WTC11 (cell line): Measurements from ENCODE around the gene LMOD1. TPM values are rescaled to one million over a fixed set of nuclear protein-coding genes. Genes with fewer than 3 reads are reported as not detected.

Experiments used
- ATAC-seq: fragments of 200-7000 bp; cut with Tn5 transposase; 2 replicates; pipeline ENCODE4 v1.10.0; 2021; ENCODE audit warnings: mild to moderate bottlenecking, moderate library complexity
- CTCF ChIA-PET: fragments of 300-600 bp; sonication (Branson Sonifier 250); formaldehyde crosslinking; loops from one replicate; lab custom pipeline; 2021; ENCODE audit warnings: antibody characterized with exemption; lab: Charles Lee
- POLR2A ChIA-PET: fragments of 350-600 bp; sonication (Branson Sonifier 250); formaldehyde crosslinking; loops from one replicate; lab custom pipeline; 2021; ENCODE audit warnings: antibody characterized with exemption; lab: Charles Lee
- DNase-seq: peaks from one replicate; pipeline ENCODE4 v3.0.0; 2021; ENCODE audit warnings: low spot score
- H3K27ac Mint-ChIP-seq: 2 replicates; pipeline ENCODE4 v1.8.0; 2021; ENCODE audit warnings: mixed read lengths
- H3K27me3 Mint-ChIP-seq: 2 replicates; pipeline ENCODE4 v1.8.0; 2021; ENCODE audit warnings: low read depth, mild to moderate bottlenecking, moderate library complexity, mixed read lengths
- H3K36me3 Mint-ChIP-seq: 2 replicates; pipeline ENCODE4 v1.8.0; 2021; ENCODE audit warnings: mixed read lengths
- H3K4me1 Mint-ChIP-seq: 2 replicates; pipeline ENCODE4 v1.8.0; 2022; ENCODE audit warnings: mixed read lengths
- H3K4me3 Mint-ChIP-seq: 2 replicates; pipeline ENCODE4 v1.8.0; 2021; ENCODE audit warnings: mild to moderate bottlenecking, moderate library complexity, mixed read lengths
- H3K9me3 Mint-ChIP-seq: 2 replicates; pipeline ENCODE4 v1.8.0; 2021; ENCODE audit warnings: mixed read lengths
- ATF1 ChIP-seq: sonication (generic); formaldehyde crosslinking; IDR thresholded peaks from 2 replicates; pipeline ENCODE4 v1.8.1; 2023; ENCODE audit warnings: mild to moderate bottlenecking, moderate library complexity, missing genetic modification reagents
- CREM ChIP-seq: sonication (generic); formaldehyde crosslinking; IDR thresholded peaks from 2 replicates; pipeline ENCODE4 v1.8.1; 2022; ENCODE audit warnings: mild to moderate bottlenecking, missing genetic modification reagents, moderate library complexity
- GRHL2 ChIP-seq: fragments of 250-450 bp; sonication (Bioruptor Pico); IDR thresholded peaks from 2 replicates; pipeline ENCODE4 v1.8.0; 2022; ENCODE audit warnings: mild to moderate bottlenecking, moderate library complexity; ENCODE audit not compliant: insufficient replicate concordance, severe bottlenecking
- IRF2 ChIP-seq: sonication (generic); formaldehyde crosslinking; IDR thresholded peaks from 2 replicates; pipeline ENCODE4 v1.8.0; 2022; ENCODE audit warnings: low read depth, missing genetic modification reagents, borderline replicate concordance
- NFYB ChIP-seq: sonication (generic); formaldehyde crosslinking; conservative IDR thresholded peaks from 2 replicates; pipeline ENCODE4 v1.8.0; 2022; ENCODE audit warnings: low read depth, missing genetic modification reagents
- NR3C1 ChIP-seq: sonication (generic); formaldehyde crosslinking; conservative IDR thresholded peaks from 2 replicates; pipeline ENCODE4 v1.8.1; 2023; ENCODE audit warnings: low read depth, mild to moderate bottlenecking, missing genetic modification reagents
- OVOL2 ChIP-seq: fragments of 250-450 bp; sonication (Bioruptor Pico); IDR thresholded peaks from 2 replicates; pipeline ENCODE4 v1.9.0; 2021; ENCODE audit warnings: mild to moderate bottlenecking, borderline replicate concordance
- RELA ChIP-seq: sonication (generic); formaldehyde crosslinking; IDR thresholded peaks from 2 replicates; pipeline ENCODE4 v1.8.1; 2022; ENCODE audit warnings: missing genetic modification reagents, mild to moderate bottlenecking, borderline replicate concordance
- RORB ChIP-seq: fragments of 250-450 bp; sonication (Bioruptor Pico); IDR thresholded peaks from 2 replicates; pipeline ENCODE4 v1.9.0; 2021; ENCODE audit warnings: mild to moderate bottlenecking
- ZNF416 ChIP-seq: fragments of 250-450 bp; sonication (Bioruptor Pico); IDR thresholded peaks from 2 replicates; pipeline ENCODE4 v1.9.0; 2021; ENCODE audit warnings: mild to moderate bottlenecking, inconsistent platforms
- total RNA-seq: library from RNA; stranded (reverse); gene quantifications from 3 replicates; pipeline ENCODE4 v1.2.3, GENCODE V29; 2021
- TF ChIP-seq, protein P1 (sequence below): sonication (generic); formaldehyde crosslinking; IDR thresholded peaks from 2 replicates; pipeline ENCODE4 v1.8.0; 2023; ENCODE audit warnings: mild to moderate bottlenecking, missing genetic modification reagents
- TF ChIP-seq, protein P2 (sequence below): sonication (generic); formaldehyde crosslinking; IDR thresholded peaks from 2 replicates; pipeline ENCODE4 v1.8.1; 2022; ENCODE audit warnings: mild to moderate bottlenecking, moderate library complexity, missing genetic modification reagents
- TF ChIP-seq, protein P3 (sequence below): fragments of 250-450 bp; sonication (Bioruptor Pico); IDR thresholded peaks from 2 replicates; pipeline ENCODE4 v2.1.2; 2022; ENCODE audit warnings: mild to moderate bottlenecking, moderate library complexity
- TF ChIP-seq, protein P4 (sequence below): sonication (generic); formaldehyde crosslinking; IDR thresholded peaks from 2 replicates; pipeline ENCODE4 v1.8.1; 2023; ENCODE audit warnings: mild to moderate bottlenecking, missing genetic modification reagents, moderate library complexity
- TF ChIP-seq, protein P5 (sequence below): sonication (generic); formaldehyde crosslinking; IDR thresholded peaks from 2 replicates; pipeline ENCODE4 v1.8.1; 2022; ENCODE audit warnings: missing genetic modification reagents, borderline replicate concordance
- TF ChIP-seq, protein P6 (sequence below): sonication (generic); formaldehyde crosslinking; IDR thresholded peaks from 2 replicates; pipeline ENCODE4 v1.8.1; 2022; ENCODE audit warnings: mild to moderate bottlenecking, missing genetic modification reagents, moderate library complexity, borderline replicate concordance

The LMOD1 gene
- total RNA-seq, 1 experiment from 2014 or later = 1.5 TPM

DNA sequence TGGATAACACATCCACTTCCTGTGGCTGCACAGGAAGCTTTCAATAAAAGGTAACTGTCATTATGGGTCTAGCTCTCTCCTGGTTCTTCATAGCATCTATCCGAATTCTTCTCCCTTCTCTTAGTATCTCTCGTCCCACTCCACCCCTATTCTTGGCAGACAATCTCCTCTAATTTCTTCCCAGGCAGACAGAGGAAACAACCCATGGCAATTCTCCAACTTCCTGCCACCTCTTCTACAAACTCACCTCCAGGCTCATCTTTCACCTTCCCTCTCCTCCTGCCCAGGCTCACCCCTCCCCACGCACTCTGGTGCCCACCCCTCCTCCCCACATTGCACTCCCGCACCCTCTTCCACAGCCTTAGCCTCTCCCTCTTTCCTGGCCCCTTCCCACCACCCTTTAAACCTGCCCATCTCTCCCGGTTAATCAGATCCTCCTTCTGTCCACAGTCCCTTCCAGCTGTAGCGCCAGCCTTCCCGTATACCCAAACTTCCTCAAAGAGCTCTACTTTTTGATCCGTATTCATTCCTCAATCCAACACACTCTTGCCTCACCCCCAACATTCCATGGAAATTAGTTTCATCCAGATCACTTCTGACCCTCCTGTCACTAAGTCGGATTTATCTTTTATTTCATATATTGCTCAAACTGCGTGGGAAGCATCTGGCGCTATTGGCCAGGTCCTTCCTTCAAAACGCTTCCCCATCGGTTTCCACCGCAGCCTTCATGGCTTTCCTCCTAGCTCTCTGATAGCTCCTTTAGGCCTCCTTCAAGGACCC is 31.7 kb downstream of the LMOD1 start (continued):
- TF ChIP-seq, protein P1, sequence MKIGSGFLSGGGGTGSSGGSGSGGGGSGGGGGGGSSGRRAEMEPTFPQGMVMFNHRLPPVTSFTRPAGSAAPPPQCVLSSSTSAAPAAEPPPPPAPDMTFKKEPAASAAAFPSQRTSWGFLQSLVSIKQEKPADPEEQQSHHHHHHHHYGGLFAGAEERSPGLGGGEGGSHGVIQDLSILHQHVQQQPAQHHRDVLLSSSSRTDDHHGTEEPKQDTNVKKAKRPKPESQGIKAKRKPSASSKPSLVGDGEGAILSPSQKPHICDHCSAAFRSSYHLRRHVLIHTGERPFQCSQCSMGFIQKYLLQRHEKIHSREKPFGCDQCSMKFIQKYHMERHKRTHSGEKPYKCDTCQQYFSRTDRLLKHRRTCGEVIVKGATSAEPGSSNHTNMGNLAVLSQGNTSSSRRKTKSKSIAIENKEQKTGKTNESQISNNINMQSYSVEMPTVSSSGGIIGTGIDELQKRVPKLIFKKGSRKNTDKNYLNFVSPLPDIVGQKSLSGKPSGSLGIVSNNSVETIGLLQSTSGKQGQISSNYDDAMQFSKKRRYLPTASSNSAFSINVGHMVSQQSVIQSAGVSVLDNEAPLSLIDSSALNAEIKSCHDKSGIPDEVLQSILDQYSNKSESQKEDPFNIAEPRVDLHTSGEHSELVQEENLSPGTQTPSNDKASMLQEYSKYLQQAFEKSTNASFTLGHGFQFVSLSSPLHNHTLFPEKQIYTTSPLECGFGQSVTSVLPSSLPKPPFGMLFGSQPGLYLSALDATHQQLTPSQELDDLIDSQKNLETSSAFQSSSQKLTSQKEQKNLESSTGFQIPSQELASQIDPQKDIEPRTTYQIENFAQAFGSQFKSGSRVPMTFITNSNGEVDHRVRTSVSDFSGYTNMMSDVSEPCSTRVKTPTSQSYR (CRISPR knock-in tag) = no peak
- no peak for TF ChIP-seq ATF1 (CRISPR knock-in tag)
- no peak for TF ChIP-seq RELA (CRISPR knock-in tag)
- TF ChIP-seq, protein P2, sequence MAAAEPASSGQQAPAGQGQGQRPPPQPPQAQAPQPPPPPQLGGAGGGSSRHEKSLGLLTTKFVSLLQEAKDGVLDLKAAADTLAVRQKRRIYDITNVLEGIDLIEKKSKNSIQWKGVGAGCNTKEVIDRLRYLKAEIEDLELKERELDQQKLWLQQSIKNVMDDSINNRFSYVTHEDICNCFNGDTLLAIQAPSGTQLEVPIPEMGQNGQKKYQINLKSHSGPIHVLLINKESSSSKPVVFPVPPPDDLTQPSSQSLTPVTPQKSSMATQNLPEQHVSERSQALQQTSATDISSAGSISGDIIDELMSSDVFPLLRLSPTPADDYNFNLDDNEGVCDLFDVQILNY (CRISPR knock-in tag) = no peak
- TF ChIP-seq, protein P3, sequence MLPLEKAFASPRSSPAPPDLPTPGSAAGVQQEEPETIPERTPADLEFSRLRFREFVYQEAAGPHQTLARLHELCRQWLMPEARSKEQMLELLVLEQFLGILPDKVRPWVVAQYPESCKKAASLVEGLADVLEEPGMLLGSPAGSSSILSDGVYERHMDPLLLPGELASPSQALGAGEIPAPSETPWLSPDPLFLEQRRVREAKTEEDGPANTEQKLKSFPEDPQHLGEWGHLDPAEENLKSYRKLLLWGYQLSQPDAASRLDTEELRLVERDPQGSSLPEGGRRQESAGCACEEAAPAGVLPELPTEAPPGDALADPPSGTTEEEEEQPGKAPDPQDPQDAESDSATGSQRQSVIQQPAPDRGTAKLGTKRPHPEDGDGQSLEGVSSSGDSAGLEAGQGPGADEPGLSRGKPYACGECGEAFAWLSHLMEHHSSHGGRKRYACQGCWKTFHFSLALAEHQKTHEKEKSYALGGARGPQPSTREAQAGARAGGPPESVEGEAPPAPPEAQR = no peak

DNA sequence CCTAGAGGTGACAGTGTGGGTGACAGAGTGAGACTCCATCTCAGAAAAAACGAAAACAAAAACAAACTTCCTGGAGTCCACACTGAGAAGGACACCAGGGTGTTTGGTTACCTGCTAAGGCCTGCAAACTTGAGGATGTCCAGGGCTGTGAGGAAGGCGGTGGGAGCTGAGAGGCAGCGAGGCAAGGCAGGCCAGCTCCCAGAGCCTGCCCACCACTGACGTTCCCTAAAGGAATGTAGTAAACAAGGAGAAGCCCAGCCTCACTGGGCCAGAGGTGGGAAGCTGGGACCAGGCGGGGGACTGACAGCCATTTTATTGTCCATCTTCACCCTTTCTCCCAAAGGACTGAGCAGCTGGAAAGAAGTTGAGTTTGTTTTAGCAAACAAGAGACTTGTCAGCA is 33.5 kb downstream of the LMOD1 start:
- Mint-ChIP-seq H3K27me3 (no peaks in the 10 kb centered on the region), H3K27ac (no peak overlapping the region)
- POLR2A ChIA-PET = no interaction called here
- DNase-seq = no peak
- TF ChIP-seq OVOL2 (no peak), GRHL2 (no peak), CREM (CRISPR knock-in tag) (no peak), ATF1 (CRISPR knock-in tag) (no peak), NFYB (CRISPR knock-in tag) (no peak), RORB (CRISPR knock-in tag) (no peak), IRF2 (CRISPR knock-in tag) (no peak), ZNF416 (CRISPR knock-in tag) (no peak), NR3C1 (CRISPR knock-in tag) (no peak)
- TF ChIP-seq, protein P1 (CRISPR knock-in tag) = no peak
- TF ChIP-seq, protein P4, sequence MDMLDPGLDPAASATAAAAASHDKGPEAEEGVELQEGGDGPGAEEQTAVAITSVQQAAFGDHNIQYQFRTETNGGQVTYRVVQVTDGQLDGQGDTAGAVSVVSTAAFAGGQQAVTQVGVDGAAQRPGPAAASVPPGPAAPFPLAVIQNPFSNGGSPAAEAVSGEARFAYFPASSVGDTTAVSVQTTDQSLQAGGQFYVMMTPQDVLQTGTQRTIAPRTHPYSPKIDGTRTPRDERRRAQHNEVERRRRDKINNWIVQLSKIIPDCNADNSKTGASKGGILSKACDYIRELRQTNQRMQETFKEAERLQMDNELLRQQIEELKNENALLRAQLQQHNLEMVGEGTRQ (CRISPR knock-in tag) = no peak
- TF ChIP-seq, protein P5, sequence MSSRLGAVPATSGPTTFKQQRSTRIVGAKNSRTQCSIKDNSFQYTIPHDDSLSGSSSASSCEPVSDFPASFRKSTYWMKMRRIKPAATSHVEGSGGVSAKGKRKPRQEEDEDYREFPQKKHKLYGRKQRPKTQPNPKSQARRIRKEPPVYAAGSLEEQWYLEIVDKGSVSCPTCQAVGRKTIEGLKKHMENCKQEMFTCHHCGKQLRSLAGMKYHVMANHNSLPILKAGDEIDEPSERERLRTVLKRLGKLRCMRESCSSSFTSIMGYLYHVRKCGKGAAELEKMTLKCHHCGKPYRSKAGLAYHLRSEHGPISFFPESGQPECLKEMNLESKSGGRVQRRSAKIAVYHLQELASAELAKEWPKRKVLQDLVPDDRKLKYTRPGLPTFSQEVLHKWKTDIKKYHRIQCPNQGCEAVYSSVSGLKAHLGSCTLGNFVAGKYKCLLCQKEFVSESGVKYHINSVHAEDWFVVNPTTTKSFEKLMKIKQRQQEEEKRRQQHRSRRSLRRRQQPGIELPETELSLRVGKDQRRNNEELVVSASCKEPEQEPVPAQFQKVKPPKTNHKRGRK (CRISPR knock-in tag) = no peak
- TF ChIP-seq, protein P2 (CRISPR knock-in tag) = no peak
- TF ChIP-seq, protein P6, sequence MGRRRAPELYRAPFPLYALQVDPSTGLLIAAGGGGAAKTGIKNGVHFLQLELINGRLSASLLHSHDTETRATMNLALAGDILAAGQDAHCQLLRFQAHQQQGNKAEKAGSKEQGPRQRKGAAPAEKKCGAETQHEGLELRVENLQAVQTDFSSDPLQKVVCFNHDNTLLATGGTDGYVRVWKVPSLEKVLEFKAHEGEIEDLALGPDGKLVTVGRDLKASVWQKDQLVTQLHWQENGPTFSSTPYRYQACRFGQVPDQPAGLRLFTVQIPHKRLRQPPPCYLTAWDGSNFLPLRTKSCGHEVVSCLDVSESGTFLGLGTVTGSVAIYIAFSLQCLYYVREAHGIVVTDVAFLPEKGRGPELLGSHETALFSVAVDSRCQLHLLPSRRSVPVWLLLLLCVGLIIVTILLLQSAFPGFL (CRISPR knock-in tag) = no peak
- TF ChIP-seq, all 79 proteins: peak for 0
- CTCF ChIA-PET = interaction anchor here (1.2 to 2.1 kb wide), 2 partner anchors 17 to 122 kb away, joined by 3 to 17 read pairs; no protein-coding TSS in a partner anchor
- peaks cover 12% of the 10 kb centered on the region for H3K4me1 Mint-ChIP-seq
- no peak for ATAC-seq
- H3K9me3 Mint-ChIP-seq = no peaks in the 10 kb centered on the region
- H3K36me3 Mint-ChIP-seq = no peaks in the 10 kb centered on the region
- H3K4me3 Mint-ChIP-seq = no peak overlapping the region
